Stimulated activated CD8-positive, alpha-beta memory T cell treated with anti-CD3 and anti-CD28 coated beads, Interleukin-12 subunit alpha, Interleukin-12 subunit beta, amount 100 ng/mL, for 1 hour (primary cell): ENCODE data around the gene DDX17.
"Not testable (repeated sequence)": the region's sequence is repeated elsewhere in the genome, so short reads cannot be mapped to it uniquely, and the experiment has no call there.

Experiments used
- DNase-seq: peaks from one replicate; pipeline ENCODE4 v3.0.0-alpha.2; 2020; ENCODE audit warnings: low read depth

The DDX17 gene

GRCh38 chr22:38491707-38492348 lies 14.3 kb downstream of the DDX17 start:
- DNase-seq: no peak

DNA sequence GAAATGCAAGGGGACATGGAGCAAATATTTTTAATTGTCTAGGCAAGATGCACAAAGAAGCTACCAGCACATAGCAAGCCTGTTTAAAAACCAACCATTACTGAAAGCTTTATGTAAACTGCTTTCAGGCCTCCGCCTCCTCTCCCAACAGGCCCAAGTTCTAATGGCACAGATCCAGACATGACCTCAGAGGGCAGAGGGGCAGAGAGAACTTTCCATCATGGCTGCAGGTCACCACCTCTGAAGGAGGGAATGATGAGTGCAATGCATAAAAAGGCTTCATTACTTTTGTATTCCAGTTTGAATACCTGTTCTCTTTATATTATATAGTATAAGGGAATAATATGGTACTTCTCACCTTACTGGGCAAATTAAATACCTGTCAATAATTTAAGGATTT lies 15.2 kb downstream of the DDX17 start:
- no peak for DNase-seq

GRCh38 chr22:38490475-38490874 lies 15.6 kb downstream of the DDX17 start:
- no peak for DNase-seq

DNA sequence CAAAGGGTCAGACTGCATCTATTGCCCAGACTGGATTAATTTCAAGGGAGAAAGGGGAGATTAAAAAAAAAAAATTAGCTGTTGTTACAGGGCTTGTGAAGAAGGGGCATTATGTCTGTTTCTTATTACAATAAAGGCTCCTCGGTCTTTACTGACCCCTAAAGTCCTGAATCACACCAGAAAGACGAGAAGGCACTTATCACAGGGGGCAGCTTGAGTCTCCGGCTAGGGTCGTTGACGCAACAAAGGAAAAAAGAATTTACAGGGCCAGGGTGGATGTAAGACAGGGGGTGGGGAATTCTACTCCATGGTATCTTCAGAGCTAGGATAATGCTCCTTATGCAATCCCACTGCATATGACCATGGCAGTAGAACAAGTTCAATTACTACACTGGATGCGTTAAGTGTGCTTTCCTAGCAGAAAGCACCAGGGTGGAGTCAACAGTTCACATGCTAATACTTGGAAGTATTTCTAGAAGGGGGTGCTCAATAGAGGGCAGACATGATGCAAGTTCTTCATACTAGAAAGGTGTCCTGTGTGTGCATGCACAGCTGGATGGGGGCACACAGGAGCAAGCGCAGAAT lies 16.5 kb downstream of the DDX17 start:
- no peak for DNase-seq

- DNase-seq: no peak
These were observed 17.0 kb downstream of the DDX17 start for GRCh38 chr22:38489142-38489541.

DNA sequence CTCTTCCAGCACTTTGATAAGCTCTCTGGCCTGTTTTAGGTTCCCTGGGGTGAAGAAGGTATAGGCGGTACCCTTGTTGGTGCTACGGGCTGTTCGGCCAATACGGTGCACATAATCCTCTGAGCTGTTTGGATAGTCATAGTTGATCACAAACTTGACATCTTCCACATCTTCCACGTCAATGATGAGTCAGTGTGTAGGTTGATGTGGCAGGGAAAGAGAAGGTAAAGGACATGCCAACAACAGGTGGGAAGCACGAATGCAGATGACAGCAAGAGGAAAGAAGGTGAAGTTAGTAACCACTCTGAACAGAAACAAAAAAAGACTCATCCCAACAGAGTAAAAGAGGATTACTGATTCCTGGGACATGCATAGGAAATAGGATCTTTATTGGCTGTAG lies 18.2 kb downstream of the DDX17 start:
- no peak for DNase-seq

- no peak for DNase-seq
These were observed 20.3 kb downstream of the DDX17 start for GRCh38 chr22:38485783-38486182.

DNA sequence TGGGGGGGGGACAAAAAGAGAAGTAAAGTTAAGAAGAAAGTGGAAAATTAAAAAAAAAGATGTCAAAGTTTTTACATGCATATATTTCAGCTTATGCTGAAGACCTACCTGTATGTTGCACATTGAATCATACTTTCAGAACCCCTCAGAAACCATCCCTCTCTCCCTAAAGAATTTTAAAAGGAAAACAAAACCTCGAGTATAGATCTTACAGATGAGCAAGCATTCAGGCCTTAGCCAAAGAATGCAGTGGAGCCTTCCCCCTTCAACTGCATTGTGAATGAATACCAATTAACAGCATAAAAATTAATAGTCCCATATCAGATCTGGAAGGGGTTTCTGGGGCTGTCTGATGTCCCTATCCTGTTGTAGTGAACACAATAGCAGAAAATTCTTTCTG lies 21.9 kb downstream of the DDX17 start:
- DNase-seq: no peak

DNA sequence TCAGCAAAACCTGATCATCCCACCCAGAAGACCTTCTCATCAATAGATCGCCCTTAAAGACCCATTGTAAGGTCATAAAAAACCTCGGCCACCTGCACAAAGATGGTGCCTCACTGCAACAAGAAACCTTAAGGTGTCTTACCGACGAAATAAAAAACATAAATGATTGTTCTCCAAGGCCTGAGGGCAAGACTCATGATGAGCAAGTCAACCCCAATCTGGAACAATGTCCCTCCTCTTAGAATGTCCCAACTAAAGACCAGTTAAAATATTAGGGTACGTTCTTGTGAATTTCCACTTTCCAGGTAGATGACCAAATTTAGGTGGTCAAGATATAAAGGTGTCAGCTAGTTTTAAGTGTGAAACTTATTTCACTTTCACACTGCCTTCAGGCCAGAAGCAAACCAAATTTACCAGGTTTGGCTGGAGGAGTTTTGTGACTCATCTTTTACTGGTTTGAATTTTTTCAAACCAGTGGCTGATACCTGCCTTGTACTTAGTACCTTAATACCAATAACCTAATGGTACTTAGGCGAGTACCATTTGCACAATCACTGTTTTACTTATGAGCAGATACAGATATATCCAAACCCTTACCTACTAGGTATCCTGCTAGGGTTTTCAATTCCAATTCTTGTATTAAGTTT lies 23.3 kb downstream of the DDX17 start:
- no peak for DNase-seq

GRCh38 chr22:38481871-38482332 lies 24.2 kb downstream of the DDX17 start:
- DNase-seq: no peak

DNA sequence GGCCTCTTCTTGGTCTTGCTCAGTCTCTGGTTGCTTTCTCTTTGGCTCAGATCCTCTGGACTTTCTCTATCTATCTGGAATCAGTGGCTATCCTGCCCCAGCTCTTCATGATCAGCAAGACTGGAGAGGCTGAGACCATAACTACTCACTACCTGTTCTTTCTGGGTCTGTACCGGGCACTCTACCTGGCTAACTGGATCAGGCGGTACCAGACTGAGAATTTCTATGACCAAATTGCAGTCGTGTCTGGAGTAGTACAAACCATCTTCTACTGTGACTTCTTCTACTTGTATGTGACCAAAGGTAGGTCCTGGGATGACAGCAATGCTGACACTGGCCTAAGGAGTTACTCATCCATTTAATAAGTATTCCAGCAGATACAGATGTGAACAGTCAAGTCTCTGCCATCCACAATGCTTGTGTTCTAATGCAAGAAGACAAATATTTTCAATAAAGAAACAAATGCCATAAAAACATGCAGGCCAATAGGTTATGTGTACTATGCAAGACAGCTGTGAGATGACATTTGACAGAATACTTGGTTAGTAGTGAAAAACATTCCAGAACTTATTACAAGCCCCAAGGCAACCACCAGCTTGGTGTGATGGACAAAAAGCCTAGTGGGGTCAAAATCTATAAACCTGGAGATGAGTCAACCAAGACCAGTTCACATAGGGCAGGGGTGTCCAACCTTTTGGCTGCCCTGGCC lies 24.8 kb downstream of the DDX17 start:
- DNase-seq: no peak

DNA sequence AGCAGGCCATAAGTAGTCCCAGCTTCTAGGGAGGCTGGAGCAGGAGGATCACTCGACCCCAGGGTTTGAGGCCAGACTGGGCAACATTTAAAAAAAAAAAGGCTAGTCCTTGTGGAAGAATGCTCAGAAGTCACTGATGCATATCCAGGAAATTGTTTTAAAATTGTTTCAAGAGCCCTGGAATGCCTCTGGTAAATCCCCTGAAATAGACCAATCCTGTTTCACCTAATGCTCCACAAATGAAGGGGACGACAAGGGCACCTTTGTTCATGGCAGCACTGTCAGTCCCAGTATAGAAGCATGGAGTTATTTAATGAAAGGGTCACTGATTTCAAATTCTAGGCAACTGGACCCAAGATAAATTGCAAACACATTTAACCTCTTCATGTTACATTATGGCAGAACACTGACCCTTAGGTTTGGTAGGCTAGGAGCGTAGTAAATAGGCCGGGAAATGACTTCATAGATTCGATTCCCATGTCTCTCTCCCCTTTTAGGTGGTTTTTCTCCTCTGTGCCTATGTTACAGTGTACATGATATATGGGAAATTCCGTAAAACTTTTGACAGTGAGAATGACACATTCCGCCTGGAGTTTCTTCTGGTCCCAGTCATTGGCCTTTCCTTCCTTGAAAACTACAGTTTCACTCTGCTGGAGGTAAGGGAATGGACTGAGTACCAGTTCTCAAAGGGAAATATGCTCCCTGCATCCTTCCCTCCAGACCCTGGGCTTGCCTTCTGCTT lies 26.8 kb downstream of the DDX17 start:
- no peak for DNase-seq

GRCh38 chr22:38477585-38477984 lies 28.5 kb downstream of the DDX17 start:
- DNase-seq: no peak

GRCh38 chr22:38474003-38474607 lies 32.0 kb downstream of the DDX17 start:
- DNase-seq: no peak

- no peak for DNase-seq
These were observed 34.9 kb downstream of the DDX17 start for GRCh38 chr22:38471237-38471636.

- not testable (repeated sequence) for DNase-seq
These were observed 35.9 kb downstream of the DDX17 start for GRCh38 chr22:38470179-38470578.

DNA sequence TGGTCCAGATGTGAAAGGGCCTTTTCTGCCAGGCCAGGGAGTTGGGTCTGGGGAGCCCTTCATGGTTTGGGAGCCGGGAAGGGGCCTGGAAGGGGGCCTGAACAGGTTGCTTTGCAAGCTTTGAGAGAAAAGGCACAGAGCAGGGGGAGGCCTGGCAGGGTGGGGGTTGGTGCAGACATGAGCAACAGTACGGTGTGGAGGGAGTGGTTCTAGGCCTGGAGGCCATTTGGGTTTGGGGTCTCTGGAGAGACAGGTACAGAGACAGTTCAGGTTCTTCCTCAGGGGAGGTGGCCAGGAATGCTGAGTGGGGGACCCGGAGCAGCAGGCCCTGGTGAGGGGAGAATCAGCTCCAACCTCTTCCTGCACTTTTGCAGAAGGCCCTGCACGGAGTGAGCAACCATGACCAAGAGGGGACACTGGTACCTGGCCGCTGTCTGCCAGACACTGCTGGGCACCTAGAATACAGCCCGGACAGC lies 36.8 kb downstream of the DDX17 start:
- DNase-seq: no peak

DNA sequence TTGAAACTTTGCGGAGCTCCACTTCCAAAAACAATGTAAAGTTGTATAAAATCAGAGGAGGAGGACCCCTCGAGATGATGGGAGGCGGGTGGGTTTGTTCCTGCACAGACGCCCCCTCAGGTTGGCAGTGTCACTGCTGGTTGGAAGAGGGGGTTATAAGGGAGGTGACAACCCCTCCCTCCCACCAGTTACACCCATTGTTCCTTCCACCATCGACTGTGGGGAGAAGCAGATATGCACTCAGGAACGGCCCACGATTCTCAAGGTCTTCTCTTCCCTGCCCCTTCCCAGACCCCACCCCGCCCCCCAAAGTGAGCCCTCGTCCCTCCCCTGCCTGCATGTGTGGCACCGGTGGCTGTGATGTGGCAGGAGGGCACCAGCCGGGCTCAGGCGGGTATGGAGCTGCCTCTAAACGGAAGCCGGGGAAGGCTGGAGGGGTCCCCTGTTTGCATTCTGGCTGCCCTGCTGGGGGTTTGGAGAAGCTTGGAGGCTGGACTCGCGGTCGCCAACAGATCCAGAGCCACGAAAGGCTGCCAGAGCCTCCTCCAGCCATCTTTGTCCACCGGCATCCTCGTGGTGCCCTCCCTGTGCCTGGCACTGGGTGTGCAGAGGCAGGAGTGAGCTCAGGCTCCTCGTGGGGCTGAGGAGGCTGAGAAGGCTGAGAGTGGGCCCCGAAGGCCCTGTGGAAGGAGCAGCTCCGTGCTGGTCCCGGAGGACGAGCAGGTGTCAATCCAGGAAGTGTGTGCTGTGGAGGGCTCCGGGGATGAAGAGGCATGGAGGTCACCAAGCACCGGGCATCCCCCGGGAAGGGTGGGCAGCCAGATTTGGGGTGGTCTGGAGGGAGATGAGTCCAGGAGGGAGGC lies 37.4 kb downstream of the DDX17 start:
- no peak for DNase-seq

GRCh38 chr22:38467904-38468442 lies 38.1 kb downstream of the DDX17 start, which contains the start of gene KDELR3:
Gene KDELR3 (plus strand): TSS chr22:38468096. CDS start chr22:38468234, 138 bp downstream.
- peak; percentile 14 for DNase-seq

DNA sequence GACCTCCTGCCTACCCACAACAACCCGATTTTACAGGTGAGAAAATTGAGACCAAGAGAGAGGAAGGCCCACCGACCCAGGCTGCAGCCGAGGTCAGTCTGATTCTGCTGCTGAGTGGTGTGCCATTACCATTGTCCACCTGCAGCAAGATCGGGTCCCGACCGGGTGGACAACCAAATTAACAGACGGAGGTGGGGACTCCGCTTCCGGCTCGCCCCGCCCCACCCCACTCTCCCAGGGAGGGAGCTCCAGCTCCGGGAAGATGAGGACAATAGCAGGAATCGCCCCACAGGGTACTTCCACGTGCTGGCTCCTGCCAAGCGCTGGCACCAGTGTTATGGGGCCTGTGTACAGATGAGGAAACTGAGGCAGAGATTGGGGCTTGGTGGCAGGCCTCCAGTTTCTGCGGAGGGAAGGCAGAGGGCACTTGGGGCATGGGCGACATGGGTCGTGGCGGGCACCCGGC lies 38.6 kb downstream of the DDX17 start:
- no peak for DNase-seq
